GM20000 (cell line): ENCODE data around the gene ELF1.
"Not testable (repeated sequence)": the region's sequence is repeated elsewhere in the genome, so short reads cannot be mapped to it uniquely, and the experiment has no call there.

ENCODE experiments used
- DNase-seq: peaks from one replicate; pipeline ENCODE4 v3.0.0; 2012; ENCODE audit warnings: low spot score
- TF ChIP-seq, protein P1 (sequence below): IDR thresholded peaks from 2 replicates; pipeline ENCODE4 v1.5.1; 2012; ENCODE audit warnings: mild to moderate bottlenecking, control low read depth; ENCODE audit errors: extremely low read depth, missing control alignments

Gene ELF1

DNA sequence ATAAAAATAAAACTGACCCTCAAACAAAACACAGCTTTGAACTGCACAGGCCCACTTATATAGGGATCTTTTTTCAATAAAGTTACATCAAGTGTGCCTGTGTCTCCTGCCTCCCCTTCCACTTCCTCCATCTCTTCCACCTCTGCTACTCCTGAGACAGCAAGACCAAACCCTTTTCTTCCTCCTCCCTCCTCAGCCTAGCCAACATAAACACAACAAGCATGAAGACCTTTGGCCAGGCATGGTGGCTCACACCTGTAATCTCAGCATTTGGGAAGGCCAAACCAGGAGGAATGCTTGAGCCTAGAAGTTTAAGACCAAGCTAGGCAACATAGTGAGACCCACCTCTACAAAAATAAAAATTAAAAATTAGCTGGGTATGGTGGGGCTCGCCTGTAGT is 72.6 kb downstream of the ELF1 start:
- DNase-seq, result no peak

DNA sequence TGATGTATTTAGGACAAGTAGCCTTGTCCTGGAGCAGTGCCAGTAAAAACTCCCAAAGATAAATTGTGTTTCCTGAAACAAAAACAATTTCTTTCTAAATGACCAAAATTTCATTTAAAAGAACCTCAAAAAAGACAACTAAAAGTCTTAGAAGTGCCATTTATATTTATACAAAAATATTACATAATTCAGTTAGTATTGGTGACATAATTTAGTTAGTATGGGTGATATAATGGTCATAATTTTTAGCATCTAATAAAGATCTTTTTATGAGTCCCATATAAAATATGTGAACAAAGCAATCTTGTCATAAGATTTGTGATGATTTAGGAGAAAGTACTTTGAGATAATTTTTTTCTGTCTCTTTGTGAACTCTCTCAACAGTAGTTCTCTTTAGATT is 76.0 kb downstream of the ELF1 start:
- TF ChIP-seq, protein P1, sequence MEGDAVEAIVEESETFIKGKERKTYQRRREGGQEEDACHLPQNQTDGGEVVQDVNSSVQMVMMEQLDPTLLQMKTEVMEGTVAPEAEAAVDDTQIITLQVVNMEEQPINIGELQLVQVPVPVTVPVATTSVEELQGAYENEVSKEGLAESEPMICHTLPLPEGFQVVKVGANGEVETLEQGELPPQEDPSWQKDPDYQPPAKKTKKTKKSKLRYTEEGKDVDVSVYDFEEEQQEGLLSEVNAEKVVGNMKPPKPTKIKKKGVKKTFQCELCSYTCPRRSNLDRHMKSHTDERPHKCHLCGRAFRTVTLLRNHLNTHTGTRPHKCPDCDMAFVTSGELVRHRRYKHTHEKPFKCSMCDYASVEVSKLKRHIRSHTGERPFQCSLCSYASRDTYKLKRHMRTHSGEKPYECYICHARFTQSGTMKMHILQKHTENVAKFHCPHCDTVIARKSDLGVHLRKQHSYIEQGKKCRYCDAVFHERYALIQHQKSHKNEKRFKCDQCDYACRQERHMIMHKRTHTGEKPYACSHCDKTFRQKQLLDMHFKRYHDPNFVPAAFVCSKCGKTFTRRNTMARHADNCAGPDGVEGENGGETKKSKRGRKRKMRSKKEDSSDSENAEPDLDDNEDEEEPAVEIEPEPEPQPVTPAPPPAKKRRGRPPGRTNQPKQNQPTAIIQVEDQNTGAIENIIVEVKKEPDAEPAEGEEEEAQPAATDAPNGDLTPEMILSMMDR, result no peak
- DNase-seq, result no peak

More for the DNA sequence above, 72.6 kb downstream of the ELF1 start:
- TF ChIP-seq, protein P1, result no peak

DNA sequence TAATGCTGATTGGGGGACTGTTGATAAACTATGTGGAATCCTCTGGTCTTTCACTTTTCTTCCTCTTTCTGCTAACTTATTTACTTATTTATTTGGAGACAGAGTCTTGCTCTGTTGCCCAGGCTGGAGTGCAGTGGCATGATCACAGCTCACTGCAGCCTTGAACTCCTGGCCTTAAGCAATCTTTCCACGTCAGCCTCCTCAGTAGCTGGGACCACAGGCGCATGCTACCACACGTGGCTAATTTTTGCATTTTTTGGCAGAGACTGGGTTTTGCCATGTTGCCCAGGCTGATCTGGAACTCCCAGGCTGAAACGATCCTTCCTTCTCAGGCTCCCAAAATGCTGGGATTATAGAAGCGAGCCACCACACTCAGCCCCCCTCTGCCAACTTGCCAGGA is 77.5 kb downstream of the ELF1 start:
- TF ChIP-seq, protein P1, result no peak
- no peak for DNase-seq

DNA sequence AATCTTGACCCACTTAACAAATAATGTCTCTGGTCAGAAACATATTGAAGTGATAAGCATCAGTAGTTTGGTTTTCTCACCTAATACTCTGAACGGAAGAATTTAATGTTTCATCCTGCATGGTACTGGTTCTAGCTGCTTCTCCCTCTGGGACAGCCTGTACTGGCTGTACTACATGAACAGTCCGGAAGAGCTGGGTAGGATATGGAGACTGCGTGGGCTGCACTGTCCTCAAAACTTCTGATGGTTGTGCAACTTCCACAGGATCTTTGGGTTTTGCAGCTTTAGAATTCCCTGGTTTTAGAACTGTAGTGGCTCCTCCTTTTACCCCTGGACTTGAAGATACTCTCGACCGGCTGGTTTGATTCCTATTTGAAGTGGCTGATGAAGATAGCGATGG is 78.3 kb downstream of the ELF1 start:
- TF ChIP-seq, protein P1, result no peak
- DNase-seq, result no peak

GRCh38 chr13:40933508-40934204 is 85.5 kb downstream of the ELF1 start:
- peak; percentile 27 for DNase-seq
- TF ChIP-seq, protein P1, result no peak

DNA sequence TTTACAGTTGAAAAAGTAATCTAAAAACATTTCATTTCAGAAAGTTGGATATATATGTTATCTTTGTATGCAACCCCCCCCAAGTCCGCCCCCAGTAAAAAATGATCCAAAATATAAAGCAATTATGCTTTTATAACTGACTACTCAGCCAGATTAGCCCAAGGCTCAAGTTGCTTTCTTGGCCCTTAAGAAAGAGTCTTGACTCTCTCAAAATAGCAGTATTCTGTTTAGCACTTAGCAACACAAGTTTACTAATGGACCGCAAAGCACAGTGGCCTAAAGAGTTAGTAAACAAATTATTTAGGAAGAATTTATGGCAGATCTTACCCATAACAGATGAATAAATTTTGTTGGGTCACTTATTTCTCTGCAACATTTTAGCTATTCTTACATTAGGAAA is 86.9 kb downstream of the ELF1 start:
- TF ChIP-seq, protein P1, result no peak
- DNase-seq, result no peak

GRCh38 chr13:40931719-40932118 is 87.4 kb downstream of the ELF1 start:
- TF ChIP-seq, protein P1, result no peak
- DNase-seq, result no peak

- DNase-seq, result not testable (repeated sequence)
Observed at GRCh38 chr13:40929883-40930282, 89.2 kb downstream of the ELF1 start.
